CD14-positive monocyte (primary cell): Measurements from ENCODE around the gene ERP27. TPM values are rescaled to one million over a fixed set of nuclear protein-coding genes. Genes with fewer than 3 reads are reported as not detected.
A peak's percentile ranks its signal among the peaks of the same experiment; 100 is the strongest.

Experiments
- DNase-seq, 3 donors: peaks; one replicate each; pipeline ENCODE4 v3.0.0-alpha.2; 2011 to 2022
- H2AFZ ChIP-seq: 2 replicates; pipeline ENCODE4 v1.6.0; 2012; ENCODE audit warnings: mild to moderate bottlenecking, low read depth, low read length, inconsistent platforms; ENCODE audit not compliant: insufficient read depth, poor library complexity, severe bottlenecking
- H3K27ac ChIP-seq, 2 donors: 1 replicate in 1 of 2; 2 replicates in 1 of 2; pipeline ENCODE4 v1.5.1; 2012 to 2013; ENCODE audit warnings: low read length in 2 of 2, control low read depth in 1 of 2, inconsistent platforms in 1 of 2, low read depth in 1 of 2, mild to moderate bottlenecking in 1 of 2
- H3K27me3 ChIP-seq, 2 donors: one replicate each; pipeline versions ENCODE4 v1.6.0 to v1.6.1; 2011 to 2013; ENCODE audit warnings: low read length in 2 of 2; ENCODE audit not compliant: control insufficient read depth in 2 of 2, insufficient read depth in 2 of 2
- H3K36me3 ChIP-seq, 2 donors: replicated peaks in 1 of 2; 1 replicate in 1 of 2; 2 replicates in 1 of 2; pipeline versions ENCODE4 v1.5.1 to v1.6.1; 2012 to 2013; ENCODE audit warnings: low read length in 2 of 2, control low read depth in 1 of 2, inconsistent platforms in 1 of 2, mild to moderate bottlenecking in 1 of 2; ENCODE audit not compliant: insufficient read depth in 2 of 2, control insufficient read depth in 1 of 2
- H3K4me1 ChIP-seq, 2 donors: 1 replicate in 1 of 2; 2 replicates in 1 of 2; pipeline versions ENCODE4 v1.5.1 to v1.6.1; 2012 to 2013; ENCODE audit warnings: low read length in 2 of 2, control low read depth in 1 of 2, inconsistent platforms in 1 of 2, mild to moderate bottlenecking in 1 of 2, moderate library complexity in 1 of 2; ENCODE audit not compliant: insufficient read depth in 2 of 2, control insufficient read depth in 1 of 2
- H3K4me2 ChIP-seq: replicated peaks from 2 replicates; pipeline ENCODE3; 2012; ENCODE audit warnings: low read length, moderate library complexity, mild to moderate bottlenecking; ENCODE audit not compliant: poor library complexity, severe bottlenecking; ENCODE audit errors: extremely low read depth
- H3K4me3 ChIP-seq, 3 experiments: fragments of 200-600 bp in 1 of 3; sonication (generic) in 1 of 3; replicated peaks in 1 of 3; 1 replicate in 2 of 3; 2 replicates in 1 of 3; pipeline ENCODE4 v1.5.1; 2011 to 2013; ENCODE audit warnings: low read length in 3 of 3, mild to moderate bottlenecking in 3 of 3, control low read depth in 2 of 3, low read depth in 2 of 3, inconsistent platforms in 1 of 3, moderate library complexity in 1 of 3
- H3K79me2 ChIP-seq: 2 replicates; pipeline ENCODE4 v1.6.0; 2012; ENCODE audit warnings: mild to moderate bottlenecking, control low read depth, inconsistent platforms, low read length, moderate library complexity; ENCODE audit not compliant: insufficient read depth
- H3K9ac ChIP-seq: 2 replicates; pipeline ENCODE4 v1.6.0; 2017; ENCODE audit warnings: low read length, mild to moderate bottlenecking; ENCODE audit not compliant: insufficient read depth, poor library complexity, severe bottlenecking
- H3K9me3 ChIP-seq, 2 donors: replicated peaks in 1 of 2; 1 replicate in 1 of 2; 2 replicates in 1 of 2; pipeline versions ENCODE4 v1.5.1 to v1.6.1; 2012 to 2013; ENCODE audit warnings: low read length in 2 of 2, control low read depth in 1 of 2; ENCODE audit not compliant: control insufficient read depth in 1 of 2, insufficient read depth in 1 of 2
- H4K20me1 ChIP-seq: 2 replicates; pipeline ENCODE4 v1.6.0; 2012; ENCODE audit warnings: mild to moderate bottlenecking, low read length, control low read depth, moderate library complexity; ENCODE audit not compliant: insufficient read depth
- H3K27ac Mint-ChIP-seq, 7 donors: one replicate each; pipeline ENCODE4 v1.8.0; 2020; ENCODE audit warnings: mild to moderate bottlenecking in 7 of 7, mixed read lengths in 7 of 7, moderate library complexity in 6 of 7, inconsistent platforms in 2 of 7
- H3K27me3 Mint-ChIP-seq, 3 donors: one replicate each; pipeline ENCODE4 v1.8.0; 2021 to 2022; ENCODE audit warnings: low read depth in 3 of 3, mild to moderate bottlenecking in 3 of 3, mixed read lengths in 3 of 3, moderate library complexity in 3 of 3, inconsistent platforms in 1 of 3
- H3K36me3 Mint-ChIP-seq, 2 donors: one replicate each; pipeline ENCODE4 v1.8.0; 2020; ENCODE audit warnings: mixed read lengths in 2 of 2, inconsistent platforms in 1 of 2, mild to moderate bottlenecking in 1 of 2
- H3K4me1 Mint-ChIP-seq: one replicate; pipeline ENCODE4 v1.8.0; 2020; ENCODE audit warnings: mild to moderate bottlenecking, mixed read lengths
- H3K4me3 Mint-ChIP-seq, 2 donors: one replicate each; pipeline ENCODE4 v1.8.0; 2020; ENCODE audit warnings: mild to moderate bottlenecking in 2 of 2, mixed read lengths in 2 of 2, moderate library complexity in 1 of 2
- H3K9me3 Mint-ChIP-seq, 7 donors: one replicate each; pipeline ENCODE4 v1.8.0; 2020 to 2022; ENCODE audit warnings: mixed read lengths in 7 of 7, mild to moderate bottlenecking in 6 of 7, moderate library complexity in 6 of 7, inconsistent platforms in 2 of 7
- WGBS: methylation state at CpG from one replicate; pipeline ENCODE4 v1.1.5; 2013; ENCODE audit warnings: missing lambda C conversion rate; ENCODE audit not compliant: insufficient coverage; 5-methylcytosine and 5-hydroxymethylcytosine counted together
- intact Hi-C, 2 donors: fragments of 100-400 bp; cut with micrococcal nuclease; formaldehyde crosslinking; loops; one replicate each; pipeline versions ENCODE4 v1.15.0 to v1.15.1; 2023
- polyA plus RNA-seq, 3 donors: library from polyadenylated mRNA; depleted of rRNA in 1 of 3; unstranded in 2 of 3; stranded (reverse) in 1 of 3; fragments of 300-500 nt in 2 of 3; fragments of >200 nt in 1 of 3; fragmentation: Illumina TruSeq in 2 of 3; gene quantifications; 1 replicate in 2 of 3; 2 replicates in 1 of 3; pipeline ENCODE4 v1.2.3, GENCODE V29; 2012 to 2021
- TF ChIP-seq, protein P1 (sequence below): fragments of 200-600 bp; IDR thresholded peaks from one replicate; pipeline ENCODE4 v1.8.0; 2022; ENCODE audit warnings: antibody characterized with exemption, mild to moderate bottlenecking

Gene ERP27
- polyA plus RNA-seq, 3 donors = 2.5 to 7.2 (median 2.5) TPM

DNA sequence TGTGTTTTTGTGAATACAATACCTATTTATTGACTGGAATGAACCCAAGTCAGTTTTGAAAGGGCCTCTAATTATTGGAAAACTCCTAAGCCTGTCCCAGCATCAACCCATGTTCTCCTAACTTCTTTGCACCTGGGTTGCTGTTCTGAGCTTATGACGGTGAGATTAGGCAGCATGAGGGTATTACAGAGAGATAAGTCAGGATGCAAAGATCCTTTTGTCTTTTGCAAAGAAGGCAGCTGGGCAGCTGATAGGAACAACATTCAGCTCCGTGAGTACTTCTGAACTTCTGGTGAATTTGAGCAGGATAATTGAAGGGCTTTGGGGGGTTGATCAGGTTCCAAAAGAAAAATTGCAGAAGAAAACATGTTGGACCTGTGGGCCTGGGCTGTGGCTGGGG lies 34.5 kb upstream of the ERP27 start, which contains the start of gene PDE6H:
PDE6H (plus strand) TSS at position 227 of the 400 bp plus-strand sequence. CDS start 4,971 bp downstream, outside the sequence.
- Mint-ChIP-seq H3K27me3 (no peaks in the 10 kb centered on the region), H3K4me3 (no peak within 1 kb of the TSS), H3K36me3 (no peaks in the 10 kb centered on the region), H3K4me1 (peaks cover 43% of the 10 kb centered on the region), H3K9me3 (no peaks in the 10 kb centered on the region), H3K27ac (peak within 1 kb of the TSS in 3 of 7 donors; percentile 27 to 74 (median 45))
- no peaks in the 10 kb centered on the region for H3K27me3 ChIP-seq
- H3K79me2 ChIP-seq = peaks cover 4% of the 10 kb centered on the region
- 88% methylated on average over 2 of the region's 2 CpGs for WGBS
- peak within 1 kb of the TSS; percentile 16 for H3K4me2 ChIP-seq
- H3K4me1 ChIP-seq = peaks cover 42 to 44% of the 10 kb centered on the region in 2 donors
- intact Hi-C loops = no loop called here
- no peak within 1 kb of the TSS for H3K9ac ChIP-seq
- peak within 1 kb of the TSS in 1 of 2 donors; percentile 82 for H3K27ac ChIP-seq
- DNase-seq = no peak
- H4K20me1 ChIP-seq = no peaks in the 10 kb centered on the region
- H3K4me3 ChIP-seq = peak within 1 kb of the TSS in 1 of 3 experiments; percentile 6
- no peaks in the 10 kb centered on the region for H3K9me3 ChIP-seq
- H2AFZ ChIP-seq = no peak within 1 kb of the TSS
- no peaks in the 10 kb centered on the region for H3K36me3 ChIP-seq
- TF ChIP-seq, protein P1, sequence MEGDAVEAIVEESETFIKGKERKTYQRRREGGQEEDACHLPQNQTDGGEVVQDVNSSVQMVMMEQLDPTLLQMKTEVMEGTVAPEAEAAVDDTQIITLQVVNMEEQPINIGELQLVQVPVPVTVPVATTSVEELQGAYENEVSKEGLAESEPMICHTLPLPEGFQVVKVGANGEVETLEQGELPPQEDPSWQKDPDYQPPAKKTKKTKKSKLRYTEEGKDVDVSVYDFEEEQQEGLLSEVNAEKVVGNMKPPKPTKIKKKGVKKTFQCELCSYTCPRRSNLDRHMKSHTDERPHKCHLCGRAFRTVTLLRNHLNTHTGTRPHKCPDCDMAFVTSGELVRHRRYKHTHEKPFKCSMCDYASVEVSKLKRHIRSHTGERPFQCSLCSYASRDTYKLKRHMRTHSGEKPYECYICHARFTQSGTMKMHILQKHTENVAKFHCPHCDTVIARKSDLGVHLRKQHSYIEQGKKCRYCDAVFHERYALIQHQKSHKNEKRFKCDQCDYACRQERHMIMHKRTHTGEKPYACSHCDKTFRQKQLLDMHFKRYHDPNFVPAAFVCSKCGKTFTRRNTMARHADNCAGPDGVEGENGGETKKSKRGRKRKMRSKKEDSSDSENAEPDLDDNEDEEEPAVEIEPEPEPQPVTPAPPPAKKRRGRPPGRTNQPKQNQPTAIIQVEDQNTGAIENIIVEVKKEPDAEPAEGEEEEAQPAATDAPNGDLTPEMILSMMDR = no peak

DNA sequence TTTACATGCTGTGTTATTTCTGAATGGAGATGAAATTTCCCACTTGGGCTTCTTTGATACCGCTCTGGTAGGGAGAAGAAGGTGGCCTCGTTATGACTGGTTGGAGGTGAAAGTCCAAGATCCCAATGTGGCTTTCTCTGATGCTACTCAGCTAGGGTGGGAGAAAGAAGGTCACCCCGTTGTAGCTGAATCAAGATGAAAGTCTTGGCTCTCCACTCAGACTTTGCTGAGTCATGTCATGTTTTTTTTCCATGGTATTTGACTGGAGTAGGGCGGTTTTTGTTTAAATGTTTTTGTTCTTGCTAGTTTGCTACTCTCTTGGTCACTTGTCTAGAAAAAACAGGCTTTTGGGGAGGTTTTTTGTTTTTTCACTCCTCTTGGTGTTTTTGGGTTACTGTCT lies 32.1 kb upstream of the ERP27 start:
- Histone ChIP-seq H3K79me2 (no peaks in the 10 kb centered on the region), H3K4me3 (no peak overlapping the region), H2AFZ (no peak overlapping the region), H3K36me3 (no peaks in the 10 kb centered on the region), H3K9me3 (no peaks in the 10 kb centered on the region), H3K4me2 (no peak overlapping the region), H3K9ac (no peak overlapping the region), H4K20me1 (no peaks in the 10 kb centered on the region), H3K27ac (no peak overlapping the region), H3K4me1 (peaks cover 25 to 28% of the 10 kb centered on the region in 2 donors), H3K27me3 (no peaks in the 10 kb centered on the region)
- H3K9me3 Mint-ChIP-seq = no peaks in the 10 kb centered on the region
- H3K27me3 Mint-ChIP-seq = no peaks in the 10 kb centered on the region
- no peak for DNase-seq
- no peak overlapping the region for H3K27ac Mint-ChIP-seq
- H3K4me3 Mint-ChIP-seq = no peak overlapping the region
- intact Hi-C loops = no loop called here
- 67% methylated on average over 1 of the region's 4 CpGs for WGBS
- H3K4me1 Mint-ChIP-seq = peaks cover 30% of the 10 kb centered on the region
- no peaks in the 10 kb centered on the region for H3K36me3 Mint-ChIP-seq
- TF ChIP-seq, protein P1 = no peak
